ENCODE measurements around the gene ANKFN1. TPM values are rescaled to one million over a fixed set of nuclear protein-coding genes. Genes with fewer than 3 reads are reported as not detected.
A peak's percentile ranks its signal among the peaks of the same experiment; 100 is the strongest.

Gene ANKFN1
- polyA plus RNA-seq, 3 donors from 2014 or later = not detected

DNA sequence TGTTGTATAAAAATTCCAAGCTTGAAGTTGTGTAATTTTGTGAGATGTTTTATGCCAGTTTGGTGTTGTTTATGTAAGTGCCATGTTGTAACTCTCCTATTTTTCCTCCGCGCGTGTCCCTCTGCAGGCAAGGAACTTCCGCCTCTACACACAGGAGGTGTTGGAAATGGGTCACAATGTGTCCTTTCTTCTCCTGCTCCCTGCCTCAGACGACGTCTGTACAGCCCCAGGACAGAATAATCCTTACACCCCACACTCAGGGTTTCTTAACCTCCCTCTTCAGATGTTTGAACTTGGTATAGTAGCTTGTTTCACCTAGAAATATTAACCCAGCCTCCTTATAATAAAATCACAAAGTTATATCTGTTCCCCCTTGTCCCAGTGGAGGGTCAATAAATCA lies 329.0 kb downstream of the ANKFN1 start:
- H3K4me1 Mint-ChIP-seq = no peaks in the 10 kb centered on the region
- H3K27ac Mint-ChIP-seq = no peak overlapping the region
- no peaks in the 10 kb centered on the region for H3K9me3 Mint-ChIP-seq

DNA sequence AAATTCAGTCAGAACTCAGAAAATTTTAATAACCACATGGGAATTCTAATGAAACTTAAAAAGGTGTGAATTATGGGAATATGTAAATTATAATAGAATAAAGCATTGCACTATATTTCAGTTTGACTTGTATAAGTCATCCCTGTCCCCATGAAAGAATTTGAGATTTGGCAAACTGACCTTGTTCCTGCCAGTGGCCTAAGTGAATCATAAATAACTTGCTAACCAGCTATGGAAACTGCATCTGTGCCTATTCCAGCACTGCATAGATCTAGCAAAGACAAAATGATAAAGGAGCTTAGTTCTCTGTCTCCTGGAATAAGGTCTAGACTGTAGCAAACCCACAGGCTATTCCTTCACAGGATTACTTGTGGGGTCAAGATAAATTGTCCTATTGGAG lies 333.5 kb downstream of the ANKFN1 start:
- Mint-ChIP-seq H3K4me1 (no peaks in the 10 kb centered on the region), H3K36me3 (no peaks in the 10 kb centered on the region), H3K9me3 (no peaks in the 10 kb centered on the region), H3K4me3 (no peak overlapping the region), H3K27ac (no peak overlapping the region), H3K27me3 (ENCODE audit: low read depth in 3 of 3) (peaks cover 0 to 5% (median 1%) of the 10 kb centered on the region in 3 donors)
- no peak for DNase-seq

More for the DNA sequence above, 329.0 kb downstream of the ANKFN1 start:
- Mint-ChIP-seq H3K4me3 (no peak overlapping the region), H3K36me3 (no peaks in the 10 kb centered on the region), H3K27me3 (ENCODE audit: low read depth in 3 of 3) (peaks cover 3 to 5% (median 3%) of the 10 kb centered on the region in 3 donors)
- no peak for DNase-seq

DNA sequence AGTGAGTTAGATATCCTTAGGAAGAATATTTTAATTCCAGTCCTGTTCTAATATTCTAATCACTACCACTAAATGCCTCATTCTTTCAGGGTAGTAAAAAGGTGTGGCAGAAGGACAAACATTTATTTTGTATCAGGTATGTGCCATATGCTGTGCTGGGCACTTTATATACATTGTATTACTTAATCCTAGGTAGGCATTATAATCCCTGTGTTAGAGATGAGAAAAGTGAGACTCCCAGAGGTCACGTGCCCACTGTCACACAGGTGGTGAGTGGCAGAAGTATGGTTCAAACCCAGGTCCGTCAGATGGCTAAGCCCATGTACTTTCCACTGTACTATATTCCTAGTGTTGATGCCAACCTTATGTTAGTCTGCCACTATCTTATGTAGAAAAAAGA lies 335.5 kb downstream of the ANKFN1 start:
- Mint-ChIP-seq H3K9me3 (no peaks in the 10 kb centered on the region), H3K36me3 (no peaks in the 10 kb centered on the region), H3K27ac (no peak overlapping the region), H3K4me3 (no peak overlapping the region), H3K4me1 (no peaks in the 10 kb centered on the region), H3K27me3 (ENCODE audit: low read depth in 3 of 3) (peaks cover 0 to 5% (median 1%) of the 10 kb centered on the region in 3 donors)
- no peak for DNase-seq

- DNase-seq = no peak
- Mint-ChIP-seq H3K4me3 (no peak overlapping the region), H3K36me3 (no peaks in the 10 kb centered on the region), H3K27me3 (ENCODE audit: low read depth in 3 of 3) (peaks cover 2 to 5% (median 2%) of the 10 kb centered on the region in 3 donors), H3K4me1 (no peaks in the 10 kb centered on the region), H3K9me3 (no peaks in the 10 kb centered on the region), H3K27ac (no peak overlapping the region)
Observed at GRCh38 chr17:56489980-56490379, 336.7 kb downstream of the ANKFN1 start.

DNA sequence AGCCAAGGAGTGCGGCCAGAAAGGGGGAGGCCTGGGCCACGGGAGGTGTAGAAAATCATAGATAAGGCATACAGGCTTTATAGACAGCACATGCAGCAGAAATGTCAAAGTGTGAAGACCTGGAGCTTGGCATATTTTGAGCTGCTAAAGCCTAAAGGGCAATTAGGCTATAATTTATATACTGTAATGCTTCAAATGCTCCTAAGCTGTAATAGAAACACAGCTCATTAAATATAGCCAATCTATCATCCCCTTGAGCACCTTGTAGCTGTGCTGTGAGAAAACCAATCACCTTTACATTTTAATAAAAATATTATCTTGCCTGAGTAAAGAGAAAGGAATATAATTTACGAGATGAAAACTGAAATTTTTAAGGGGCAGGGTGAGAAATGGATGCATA lies 342.3 kb downstream of the ANKFN1 start:
- Mint-ChIP-seq H3K9me3 (no peaks in the 10 kb centered on the region), H3K36me3 (no peaks in the 10 kb centered on the region), H3K27ac (no peak overlapping the region)

GRCh38 chr17:56497132-56497531 lies 343.9 kb downstream of the ANKFN1 start:
- Mint-ChIP-seq H3K36me3 (no peaks in the 10 kb centered on the region), H3K9me3 (no peaks in the 10 kb centered on the region), H3K27me3 (ENCODE audit: low read depth in 3 of 3) (peaks cover 0 to 6% (median 3%) of the 10 kb centered on the region in 3 donors), H3K4me1 (no peaks in the 10 kb centered on the region), H3K4me3 (no peak overlapping the region), H3K27ac (no peak overlapping the region)
- no peak for DNase-seq

More for the DNA sequence above, 342.3 kb downstream of the ANKFN1 start:
- Mint-ChIP-seq H3K27me3 (ENCODE audit: low read depth in 3 of 3) (peaks cover 0 to 6% (median 3%) of the 10 kb centered on the region in 3 donors), H3K4me3 (no peak overlapping the region), H3K4me1 (no peaks in the 10 kb centered on the region)
- DNase-seq = no peak

GRCh38 chr17:56499799-56500388 lies 346.6 kb downstream of the ANKFN1 start:
- DNase-seq = peak in 1 of 3 donors; percentile 1
- H3K36me3 Mint-ChIP-seq = no peaks in the 10 kb centered on the region
- no peaks in the 10 kb centered on the region for H3K4me1 Mint-ChIP-seq
- H3K27ac Mint-ChIP-seq = no peak overlapping the region
- H3K9me3 Mint-ChIP-seq = no peaks in the 10 kb centered on the region
- H3K4me3 Mint-ChIP-seq = no peak overlapping the region
- H3K27me3 Mint-ChIP-seq (ENCODE audit: low read depth in 3 of 3) = peaks cover 0 to 4% (median 1%) of the 10 kb centered on the region in 3 donors

DNA sequence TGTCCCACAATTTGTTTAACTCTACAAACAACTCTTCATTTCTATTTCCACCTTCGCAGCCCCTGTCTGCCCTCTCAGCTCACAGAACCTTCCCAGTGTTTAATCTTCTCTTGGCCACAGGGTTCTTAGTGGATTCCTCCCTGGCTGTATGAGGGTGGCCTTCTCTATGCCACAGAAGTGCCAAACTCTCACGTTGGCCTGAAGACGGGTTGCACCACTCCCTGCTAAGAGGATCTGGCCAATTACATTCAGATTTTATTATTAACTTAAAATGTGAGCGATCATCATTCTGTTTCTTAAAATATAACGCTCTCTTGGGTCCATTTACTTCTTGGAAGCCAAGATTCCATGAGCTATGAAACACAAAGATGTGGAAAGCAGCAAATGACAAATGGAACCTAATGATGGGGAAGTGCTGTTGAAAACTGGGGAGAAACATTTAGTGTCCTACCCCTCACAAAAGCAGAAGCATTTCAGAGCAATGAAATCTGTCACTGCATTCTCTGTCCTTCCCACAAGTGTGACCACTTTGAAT lies 348.9 kb downstream of the ANKFN1 start:
- peaks cover 0 to 3% (median 1%) of the 10 kb centered on the region in 3 donors for H3K27me3 Mint-ChIP-seq (ENCODE audit: low read depth in 3 of 3)
- no peak overlapping the region for H3K4me3 Mint-ChIP-seq
- DNase-seq = no peak
- H3K27ac Mint-ChIP-seq = no peak overlapping the region
- no peaks in the 10 kb centered on the region for H3K9me3 Mint-ChIP-seq
- H3K4me1 Mint-ChIP-seq = no peaks in the 10 kb centered on the region
- H3K36me3 Mint-ChIP-seq = no peaks in the 10 kb centered on the region

GRCh38 chr17:56505154-56505756 lies 352.0 kb downstream of the ANKFN1 start:
- no peak overlapping the region for H3K4me3 Mint-ChIP-seq
- no peaks in the 10 kb centered on the region for H3K36me3 Mint-ChIP-seq
- peaks cover 0 to 9% (median 1%) of the 10 kb centered on the region in 3 donors for H3K27me3 Mint-ChIP-seq (ENCODE audit: low read depth in 3 of 3)
- H3K9me3 Mint-ChIP-seq = no peaks in the 10 kb centered on the region
- no peak overlapping the region for H3K27ac Mint-ChIP-seq
- H3K4me1 Mint-ChIP-seq = no peaks in the 10 kb centered on the region
- DNase-seq = no peak

DNA sequence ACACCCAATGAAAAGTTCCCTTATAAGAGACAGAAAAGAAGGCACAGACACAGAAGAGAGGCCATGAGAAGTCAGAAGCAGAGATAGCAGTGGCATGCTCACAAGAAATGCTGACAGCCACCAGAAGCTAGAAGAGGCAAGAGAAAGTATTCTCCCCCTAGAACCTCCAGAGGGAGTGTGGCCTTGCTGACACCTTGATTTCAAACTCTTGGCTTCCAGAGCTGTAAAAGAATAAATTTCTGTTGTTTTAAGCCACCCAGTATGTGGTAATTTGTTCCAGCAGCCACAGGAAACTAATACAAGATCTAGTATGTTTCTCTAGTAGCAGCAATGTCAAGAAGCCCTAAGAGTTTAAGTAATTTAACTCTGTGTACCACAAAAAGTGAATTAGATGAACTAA lies 353.1 kb downstream of the ANKFN1 start:
- no peak for DNase-seq
- no peaks in the 10 kb centered on the region for H3K9me3 Mint-ChIP-seq
- H3K36me3 Mint-ChIP-seq = no peaks in the 10 kb centered on the region
- H3K27ac Mint-ChIP-seq = no peak overlapping the region
- H3K4me3 Mint-ChIP-seq = no peak overlapping the region
- no peaks in the 10 kb centered on the region for H3K4me1 Mint-ChIP-seq
- peaks cover 0 to 9% (median 4%) of the 10 kb centered on the region in 3 donors for H3K27me3 Mint-ChIP-seq (ENCODE audit: low read depth in 3 of 3)

DNA sequence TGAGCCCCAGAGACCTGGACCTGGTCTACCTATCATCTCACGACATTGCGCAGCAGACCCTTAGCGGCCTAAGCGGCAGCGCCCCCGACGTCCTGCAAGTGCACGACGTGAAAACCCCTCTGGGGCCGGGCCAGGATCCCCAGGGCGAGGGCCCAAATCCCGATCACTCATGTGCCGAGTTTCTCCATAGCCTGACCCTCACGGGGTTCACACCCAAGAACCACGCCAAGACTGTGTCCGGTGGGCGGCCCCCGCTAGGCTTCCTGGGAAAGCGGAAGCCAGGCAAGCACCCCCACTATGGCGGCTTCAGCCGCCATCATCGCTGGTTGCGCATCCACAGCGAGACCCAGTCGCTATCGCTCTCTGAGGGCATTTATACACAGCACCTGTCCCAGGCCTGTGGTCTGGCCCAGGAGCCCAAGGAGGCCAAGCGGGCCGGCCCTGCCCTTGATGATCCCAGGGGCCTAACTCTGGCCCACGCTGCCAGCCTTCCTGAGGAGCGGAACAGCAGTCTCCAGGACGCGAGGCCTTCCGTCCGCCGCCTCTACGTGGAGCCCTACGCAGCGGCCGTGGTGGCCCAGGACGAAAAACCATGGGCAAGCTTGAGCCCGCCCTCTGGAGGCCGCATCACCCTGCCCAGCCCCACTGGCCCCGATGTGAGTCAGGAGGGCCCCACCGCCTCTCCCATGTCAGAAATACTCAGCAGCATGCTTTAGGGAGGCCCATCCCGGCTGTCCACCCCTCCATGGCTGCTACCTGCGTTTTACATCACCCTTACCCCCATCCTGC lies 357.5 kb downstream of the ANKFN1 start:
- no peak overlapping the region for H3K27ac Mint-ChIP-seq

GRCh38 chr17:56514264-56514663 lies 361.0 kb downstream of the ANKFN1 start:
- no peaks in the 10 kb centered on the region for H3K36me3 Mint-ChIP-seq
- no peaks in the 10 kb centered on the region for H3K4me1 Mint-ChIP-seq
- no peak overlapping the region for H3K27ac Mint-ChIP-seq
- no peak for DNase-seq
- peaks cover 1 to 14% (median 2%) of the 10 kb centered on the region in 3 donors for H3K27me3 Mint-ChIP-seq (ENCODE audit: low read depth in 3 of 3)
- H3K4me3 Mint-ChIP-seq = no peak overlapping the region
- no peaks in the 10 kb centered on the region for H3K9me3 Mint-ChIP-seq

More for the DNA sequence above, 357.5 kb downstream of the ANKFN1 start:
- no peaks in the 10 kb centered on the region for H3K9me3 Mint-ChIP-seq
- H3K27me3 Mint-ChIP-seq (ENCODE audit: low read depth in 3 of 3) = peaks cover 1 to 9% (median 2%) of the 10 kb centered on the region in 3 donors
- DNase-seq = no peak
- no peaks in the 10 kb centered on the region for H3K36me3 Mint-ChIP-seq
- H3K4me3 Mint-ChIP-seq = no peak overlapping the region
- no peaks in the 10 kb centered on the region for H3K4me1 Mint-ChIP-seq

- no peak for DNase-seq
- Mint-ChIP-seq H3K9me3 (no peaks in the 10 kb centered on the region), H3K36me3 (no peaks in the 10 kb centered on the region), H3K4me3 (no peak overlapping the region), H3K4me1 (no peaks in the 10 kb centered on the region), H3K27me3 (ENCODE audit: low read depth in 3 of 3) (peaks cover 1 to 14% (median 2%) of the 10 kb centered on the region in 3 donors), H3K27ac (no peak overlapping the region)
Observed at GRCh38 chr17:56514899-56515298, 361.6 kb downstream of the ANKFN1 start.
